Osteocyte (in vitro differentiated cells): ENCODE measurements around the gene OTOS. TPM values are rescaled to one million over a fixed set of nuclear protein-coding genes. Genes with fewer than 3 reads are reported as not detected.

Source experiments
- DNase-seq: peaks from one replicate; pipeline ENCODE4 v3.0.0; 2021; ENCODE audit warnings: mixed read lengths; ENCODE audit not compliant: unreplicated experiment; ENCODE audit errors: extremely low spot score
- H3K27ac Mint-ChIP-seq: one replicate; pipeline ENCODE4 v1.8.0; 2021; ENCODE audit warnings: mild to moderate bottlenecking, mixed read lengths; ENCODE audit not compliant: unreplicated experiment
- H3K27me3 Mint-ChIP-seq: one replicate; pipeline ENCODE4 v1.8.0; 2021; ENCODE audit warnings: mixed read lengths; ENCODE audit not compliant: unreplicated experiment
- H3K36me3 Mint-ChIP-seq: one replicate; pipeline ENCODE4 v1.8.0; 2021; ENCODE audit warnings: mixed read lengths; ENCODE audit not compliant: unreplicated experiment
- H3K4me1 Mint-ChIP-seq: one replicate; pipeline ENCODE4 v1.8.0; 2021; ENCODE audit warnings: mixed read lengths; ENCODE audit not compliant: unreplicated experiment
- H3K4me3 Mint-ChIP-seq: one replicate; pipeline ENCODE4 v1.8.0; 2021; ENCODE audit warnings: mild to moderate bottlenecking, moderate library complexity, mixed read lengths; ENCODE audit not compliant: unreplicated experiment
- H3K9me3 Mint-ChIP-seq: one replicate; pipeline ENCODE4 v1.8.0; 2021; ENCODE audit warnings: mixed read lengths; ENCODE audit not compliant: unreplicated experiment
- CTCF ChIP-seq: fragments of 200-600 bp; sonication (generic); IDR thresholded peaks from 2 replicates; pipeline ENCODE4 v1.5.0; 2021; ENCODE audit warnings: antibody characterized with exemption, mild to moderate bottlenecking, moderate library complexity
- total RNA-seq: library from RNA; stranded (reverse); gene quantifications from 2 replicates; pipeline ENCODE4 v1.2.1, GENCODE V29; 2021

The OTOS gene
- total RNA-seq, 1 donor from 2014 or later, result not detected

- no peak overlapping the region for H3K27ac Mint-ChIP-seq
- no peak for TF ChIP-seq CTCF
- no peak overlapping the region for H3K4me3 Mint-ChIP-seq
- no peaks in the 10 kb centered on the region for H3K9me3 Mint-ChIP-seq
- no peaks in the 10 kb centered on the region for H3K4me1 Mint-ChIP-seq
- no peaks in the 10 kb centered on the region for H3K27me3 Mint-ChIP-seq
- no peak for DNase-seq
- no peaks in the 10 kb centered on the region for H3K36me3 Mint-ChIP-seq
These were observed 24.1 kb upstream of the OTOS start for GRCh38 chr2:240164586-240164985.

GRCh38 chr2:240163844-240164574 is 23.6 kb upstream of the OTOS start:
- H3K36me3 Mint-ChIP-seq, result no peaks in the 10 kb centered on the region
- no peak for TF ChIP-seq CTCF
- no peaks in the 10 kb centered on the region for H3K4me1 Mint-ChIP-seq
- H3K4me3 Mint-ChIP-seq, result no peak overlapping the region
- H3K9me3 Mint-ChIP-seq, result no peaks in the 10 kb centered on the region
- DNase-seq, result no peak
- H3K27ac Mint-ChIP-seq, result no peak overlapping the region
- no peaks in the 10 kb centered on the region for H3K27me3 Mint-ChIP-seq

GRCh38 chr2:240162939-240163714 is 22.7 kb upstream of the OTOS start:
- no peaks in the 10 kb centered on the region for H3K36me3 Mint-ChIP-seq
- H3K4me3 Mint-ChIP-seq, result no peak overlapping the region
- H3K4me1 Mint-ChIP-seq, result no peaks in the 10 kb centered on the region
- TF ChIP-seq CTCF, result no peak
- no peak for DNase-seq
- no peak overlapping the region for H3K27ac Mint-ChIP-seq
- H3K9me3 Mint-ChIP-seq, result no peaks in the 10 kb centered on the region
- H3K27me3 Mint-ChIP-seq, result no peaks in the 10 kb centered on the region

GRCh38 chr2:240162531-240162930 is 22.1 kb upstream of the OTOS start:
- H3K4me3 Mint-ChIP-seq, result no peak overlapping the region
- H3K9me3 Mint-ChIP-seq, result no peaks in the 10 kb centered on the region
- no peaks in the 10 kb centered on the region for H3K36me3 Mint-ChIP-seq
- TF ChIP-seq CTCF, result no peak
- H3K27ac Mint-ChIP-seq, result no peak overlapping the region
- no peaks in the 10 kb centered on the region for H3K4me1 Mint-ChIP-seq
- DNase-seq, result no peak
- no peaks in the 10 kb centered on the region for H3K27me3 Mint-ChIP-seq

GRCh38 chr2:240162032-240162431 is 21.6 kb upstream of the OTOS start:
- no peak overlapping the region for H3K4me3 Mint-ChIP-seq

More at GRCh38 chr2:240162032-240162431, 21.6 kb upstream of the OTOS start:
- TF ChIP-seq CTCF, result no peak
- Mint-ChIP-seq H3K27me3 (no peaks in the 10 kb centered on the region), H3K4me1 (no peaks in the 10 kb centered on the region), H3K36me3 (no peaks in the 10 kb centered on the region), H3K9me3 (no peaks in the 10 kb centered on the region), H3K27ac (no peak overlapping the region)
- DNase-seq, result no peak
